ENCODE measurements around the gene TMEM259.

TMEM259 gene

GRCh38 chr19:1013218-1013617 is 7.7 kb downstream of the TMEM259 start:
- Histone ChIP-seq H3K27me3 (ENCODE audit: control insufficient read depth, insufficient read depth, low read length) (no peaks in the 10 kb centered on the region), H3K79me2 (peaks cover 31% of the 10 kb centered on the region), H3K4me3 (ENCODE audit: low read depth, low read length) (no peak overlapping the region), H3K9me3 (ENCODE audit: control insufficient read depth, low read length) (no peaks in the 10 kb centered on the region), H2AFZ (no peak overlapping the region), H3K9ac (no peak overlapping the region), H3K4me2 (ENCODE audit: low read length) (no peak overlapping the region), H3K27ac (no peak overlapping the region), H3K4me1 (peaks cover 27% of the 10 kb centered on the region), H3K36me3 (ENCODE audit: control insufficient read depth, insufficient read depth, low read length) (no peaks in the 10 kb centered on the region)
- no peak for TF ChIP-seq CTCF (IDR thresholded peaks at IDR 0.05)

- Histone ChIP-seq H3K27me3 (ENCODE audit: control insufficient read depth, insufficient read depth, low read length) (no peaks in the 10 kb centered on the region), H3K36me3 (ENCODE audit: control insufficient read depth, insufficient read depth, low read length) (no peaks in the 10 kb centered on the region), H3K27ac (no peak overlapping the region), H3K4me3 (ENCODE audit: low read depth, low read length) (no peak overlapping the region), H3K4me2 (ENCODE audit: low read length) (no peak overlapping the region), H3K4me1 (peaks cover 18% of the 10 kb centered on the region), H2AFZ (no peak overlapping the region), H3K9me3 (ENCODE audit: control insufficient read depth, low read length) (no peaks in the 10 kb centered on the region), H3K9ac (no peak overlapping the region), H3K79me2 (peaks cover 23% of the 10 kb centered on the region)
- no peak for TF ChIP-seq CTCF (IDR thresholded peaks at IDR 0.05)
Observed at GRCh38 chr19:1012334-1012733, 8.6 kb downstream of the TMEM259 start.

- H3K4me3 ChIP-seq (ENCODE audit: low read depth, low read length): no peak overlapping the region
- TF ChIP-seq CTCF (IDR thresholded peaks at IDR 0.05): no peak
Observed at GRCh38 chr19:1011831-1012333, 9.0 kb downstream of the TMEM259 start.

GRCh38 chr19:1010586-1011510 is 10.1 kb downstream of the TMEM259 start:
- no peak overlapping the region for H2AFZ ChIP-seq
- no peak for TF ChIP-seq CTCF (IDR thresholded peaks at IDR 0.05)
- no peak overlapping the region for H3K9ac ChIP-seq
- peaks cover 6% of the 10 kb centered on the region for H3K4me1 ChIP-seq
- H3K27ac ChIP-seq: no peak overlapping the region
- H3K4me3 ChIP-seq (ENCODE audit: low read depth, low read length): no peak overlapping the region
- no peaks in the 10 kb centered on the region for H3K9me3 ChIP-seq (ENCODE audit: control insufficient read depth, low read length)
- H3K79me2 ChIP-seq: peaks cover 14% of the 10 kb centered on the region
- H3K4me2 ChIP-seq (ENCODE audit: low read length): no peak overlapping the region
- H3K27me3 ChIP-seq (ENCODE audit: control insufficient read depth, insufficient read depth, low read length): no peaks in the 10 kb centered on the region
- no peaks in the 10 kb centered on the region for H3K36me3 ChIP-seq (ENCODE audit: control insufficient read depth, insufficient read depth, low read length)

More at GRCh38 chr19:1011831-1012333, 9.0 kb downstream of the TMEM259 start:
- H3K4me1 ChIP-seq: peaks cover 13% of the 10 kb centered on the region
- no peaks in the 10 kb centered on the region for H3K9me3 ChIP-seq (ENCODE audit: control insufficient read depth, low read length)
- no peaks in the 10 kb centered on the region for H3K36me3 ChIP-seq (ENCODE audit: control insufficient read depth, insufficient read depth, low read length)
- no peaks in the 10 kb centered on the region for H3K27me3 ChIP-seq (ENCODE audit: control insufficient read depth, insufficient read depth, low read length)
- no peak overlapping the region for H3K27ac ChIP-seq
- no peak overlapping the region for H3K9ac ChIP-seq
- H3K79me2 ChIP-seq: peaks cover 22% of the 10 kb centered on the region
- no peak overlapping the region for H2AFZ ChIP-seq
- H3K4me2 ChIP-seq (ENCODE audit: low read length): no peak overlapping the region
